ENCODE data around the gene GNLY. TPM values are rescaled to one million over a fixed set of nuclear protein-coding genes. Genes with fewer than 3 reads are reported as not detected.

GNLY gene
- total RNA-seq, 2 experiments from 2014 or later: 2.6 to 3.2 TPM

DNA sequence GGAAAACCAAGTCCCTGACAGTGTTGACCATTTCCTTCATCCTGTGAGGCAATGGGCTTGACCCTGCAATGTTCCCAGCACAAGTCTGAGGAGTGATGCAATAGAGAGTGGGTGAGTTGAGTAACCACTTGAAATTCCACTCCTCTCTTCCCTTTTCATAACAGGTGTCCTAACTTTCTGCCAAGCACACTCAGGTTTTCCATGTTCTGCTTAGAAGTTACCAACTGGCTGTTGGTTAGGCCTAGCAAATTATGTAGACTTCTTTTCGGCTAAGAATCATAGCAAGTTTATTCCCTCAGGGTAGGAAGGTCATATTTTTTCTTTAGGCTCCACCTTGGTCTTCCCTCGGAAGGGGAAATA is 11.5 kb downstream of the GNLY start:
- H3K36me3 Mint-ChIP-seq (ENCODE audit: low read depth): no peaks in the 10 kb centered on the region
- CTCF ChIA-PET: interaction anchor here (0.6 to 9.1 kb wide), 12 partner anchors 10 to 347 kb away, joined by 3 to 68 read pairs (median 5); partner anchors contain the start of gene GNLY
- intact Hi-C loops (cut with micrococcal nuclease): loop anchor here (2.0 to 5.0 kb wide), 2 partner anchors 69 to 313 kb away; no protein-coding TSS in a partner anchor
- H3K9me3 Mint-ChIP-seq: no peaks in the 10 kb centered on the region
- H3K4me1 Mint-ChIP-seq (ENCODE audit: low read depth): peaks cover 18% of the 10 kb centered on the region
- H3K4me3 Mint-ChIP-seq: no peak overlapping the region
- H3K27ac Mint-ChIP-seq: no peak overlapping the region
- H3K27me3 Mint-ChIP-seq (ENCODE audit: low read depth): peaks cover 6% of the 10 kb centered on the region
- DNase-seq: no peak

DNA sequence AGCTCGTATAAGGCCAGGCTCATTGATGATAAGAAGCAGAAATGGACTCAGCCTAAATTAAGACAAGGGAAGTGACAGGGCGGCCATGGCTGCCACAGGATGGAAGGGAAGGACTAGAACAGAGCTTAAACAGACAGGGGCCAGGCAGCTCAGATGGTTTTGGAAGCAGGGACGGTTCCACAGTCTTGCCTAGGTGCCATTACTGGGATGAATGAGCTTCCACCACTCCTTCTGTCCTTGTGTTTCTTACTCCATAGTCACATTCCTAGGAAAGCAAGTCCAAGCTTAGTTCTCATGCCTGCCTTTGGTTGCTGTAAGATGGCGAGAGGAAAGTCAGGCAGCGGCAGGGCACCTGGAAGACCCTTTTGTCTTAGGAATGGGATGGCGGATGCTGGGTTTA is 11.9 kb downstream of the GNLY start:
- Mint-ChIP-seq H3K36me3 (ENCODE audit: low read depth) (no peaks in the 10 kb centered on the region), H3K27me3 (ENCODE audit: low read depth) (peaks cover 6% of the 10 kb centered on the region), H3K4me1 (ENCODE audit: low read depth) (peaks cover 18% of the 10 kb centered on the region), H3K9me3 (no peaks in the 10 kb centered on the region), H3K27ac (no peak overlapping the region), H3K4me3 (no peak overlapping the region)
- intact Hi-C loops (cut with micrococcal nuclease): loop anchor here (2.0 to 5.0 kb wide), 2 partner anchors 69 to 314 kb away; no protein-coding TSS in a partner anchor
- CTCF ChIA-PET: interaction anchor here (0.6 to 9.1 kb wide), 11 partner anchors 12 to 347 kb away, joined by 3 to 68 read pairs (median 6); partner anchors contain the start of gene GNLY
- DNase-seq: no peak

DNA sequence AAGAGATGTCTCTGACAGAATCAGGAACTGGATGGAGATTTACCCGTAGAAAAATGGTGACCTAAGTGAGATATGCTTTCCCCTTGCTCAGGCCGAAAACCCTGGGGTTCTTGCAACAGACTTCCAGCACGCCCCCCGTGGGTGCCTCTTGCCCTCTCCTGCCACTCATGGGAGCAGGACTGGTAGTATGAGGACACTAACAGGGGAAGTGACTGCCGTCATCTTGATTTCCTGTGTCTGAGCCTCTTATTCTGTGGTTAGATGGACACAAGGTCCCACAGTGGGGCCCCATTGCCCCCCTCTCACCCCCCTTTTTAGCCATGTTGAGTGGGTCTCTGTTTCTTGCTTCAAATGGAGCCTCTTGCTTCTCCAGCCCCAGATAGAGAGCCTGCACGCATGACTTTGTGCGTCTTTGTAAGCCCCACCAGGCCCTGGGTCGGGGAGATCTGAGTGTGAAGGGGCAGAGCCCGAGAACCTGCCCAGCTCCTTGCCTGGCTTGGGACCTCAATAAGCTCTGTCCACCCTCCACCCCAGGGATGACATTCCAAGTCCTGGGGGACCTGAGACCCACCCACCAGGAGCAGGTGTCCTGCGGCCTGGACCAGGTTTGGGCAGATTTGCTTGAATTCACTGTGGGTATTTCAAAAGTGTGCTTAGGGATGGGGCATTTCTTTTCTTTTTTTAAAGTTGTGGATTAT is 12.6 kb downstream of the GNLY start:
- CTCF ChIA-PET: interaction anchor here (1.0 to 9.1 kb wide), 18 partner anchors 8 to 286 kb away, joined by 3 to 68 read pairs (median 7); partner anchors contain the start of gene GNLY
- H3K4me1 Mint-ChIP-seq (ENCODE audit: low read depth): peaks cover 16% of the 10 kb centered on the region
- intact Hi-C loops (cut with micrococcal nuclease): loop anchor here (1.0 to 5.0 kb wide), 4 partner anchors 27 to 314 kb away; no protein-coding TSS in a partner anchor
- no peaks in the 10 kb centered on the region for H3K36me3 Mint-ChIP-seq (ENCODE audit: low read depth)
- H3K27ac Mint-ChIP-seq: no peak overlapping the region
- no peaks in the 10 kb centered on the region for H3K9me3 Mint-ChIP-seq
- DNase-seq: no peak
- H3K4me3 Mint-ChIP-seq: no peak overlapping the region
- peaks cover 6% of the 10 kb centered on the region for H3K27me3 Mint-ChIP-seq (ENCODE audit: low read depth)

DNA sequence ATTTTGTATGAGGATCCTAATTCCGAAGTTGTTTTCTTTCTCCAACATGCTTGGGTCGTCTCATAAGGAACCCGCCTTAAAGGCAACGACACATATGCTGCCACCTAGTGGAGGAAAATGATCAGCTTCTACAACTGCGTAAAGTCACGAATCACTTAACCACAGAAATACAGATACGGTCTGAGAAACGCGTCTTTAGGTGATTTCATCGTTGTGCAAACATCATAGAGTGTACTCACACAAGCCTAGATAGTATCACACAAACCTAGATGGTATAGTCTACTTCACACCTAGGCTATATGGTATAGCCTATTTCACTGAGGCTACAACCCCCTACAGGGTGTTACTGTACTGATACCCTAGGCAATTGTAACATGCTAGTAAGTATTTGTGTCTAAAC is 13.1 kb downstream of the GNLY start:
- CTCF ChIA-PET: interaction anchor here (0.8 to 9.1 kb wide), 21 partner anchors 8 to 287 kb away, joined by 3 to 68 read pairs (median 6); partner anchors contain the start of gene GNLY

DNA sequence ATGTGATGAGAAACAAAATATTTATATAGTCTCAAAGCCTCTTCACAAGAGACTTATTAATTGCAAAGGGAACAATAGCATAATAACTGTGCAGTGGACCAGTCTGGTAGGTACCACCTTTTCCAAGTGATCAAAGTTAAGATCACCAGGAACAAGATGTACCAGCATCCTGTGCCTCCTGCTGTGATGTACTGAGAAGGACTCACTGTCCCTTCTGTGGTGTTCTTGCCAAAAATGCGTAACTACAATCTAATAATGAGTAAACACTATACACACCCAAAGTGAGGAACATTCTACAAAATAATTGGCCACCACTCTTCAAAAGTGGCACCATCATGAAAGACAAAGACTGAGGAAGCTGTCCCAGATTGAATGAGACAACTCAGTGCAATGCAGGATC is 14.5 kb downstream of the GNLY start:
- no peaks in the 10 kb centered on the region for H3K9me3 Mint-ChIP-seq
- no peak overlapping the region for H3K4me3 Mint-ChIP-seq
- intact Hi-C loops (cut with micrococcal nuclease): loop anchor here (5.0 kb wide), 1 partner anchor 316 kb away; no protein-coding TSS in a partner anchor
- H3K27ac Mint-ChIP-seq: no peak overlapping the region
- peaks cover 2% of the 10 kb centered on the region for H3K4me1 Mint-ChIP-seq (ENCODE audit: low read depth)
- DNase-seq: no peak
- CTCF ChIA-PET: interaction anchor here (0.6 to 9.1 kb wide), 14 partner anchors 9 to 288 kb away, joined by 3 to 68 read pairs (median 4); no protein-coding TSS in a partner anchor
- no peaks in the 10 kb centered on the region for H3K36me3 Mint-ChIP-seq (ENCODE audit: low read depth)
- H3K27me3 Mint-ChIP-seq (ENCODE audit: low read depth): peaks cover 6% of the 10 kb centered on the region

More for the DNA sequence above, 13.1 kb downstream of the GNLY start:
- Mint-ChIP-seq H3K4me1 (ENCODE audit: low read depth) (peaks cover 12% of the 10 kb centered on the region), H3K27me3 (ENCODE audit: low read depth) (peaks cover 6% of the 10 kb centered on the region), H3K27ac (no peak overlapping the region), H3K36me3 (ENCODE audit: low read depth) (no peaks in the 10 kb centered on the region), H3K4me3 (no peak overlapping the region), H3K9me3 (no peaks in the 10 kb centered on the region)
- intact Hi-C loops (cut with micrococcal nuclease): loop anchor here (1.0 to 5.0 kb wide), 4 partner anchors 28 to 315 kb away; no protein-coding TSS in a partner anchor
- peak; percentile 79 for DNase-seq

DNA sequence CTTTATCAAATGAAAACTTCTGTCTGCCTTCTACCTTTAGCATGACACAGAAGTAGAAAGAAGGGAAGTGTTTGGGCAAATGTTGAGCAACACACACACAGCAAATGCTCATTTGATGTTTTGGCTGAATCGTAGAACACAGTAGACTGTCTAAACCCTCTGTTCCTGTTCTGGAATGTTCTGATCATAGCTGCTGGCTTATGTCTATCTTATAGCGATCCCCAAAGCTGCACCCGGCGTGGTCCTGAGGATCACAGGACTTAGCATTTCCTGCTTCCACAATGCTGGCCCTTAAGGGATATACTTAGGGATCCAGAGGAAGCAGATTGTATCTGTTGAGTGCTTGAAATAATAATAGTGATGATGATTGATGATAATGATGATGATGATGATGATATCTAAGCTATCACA is 15.2 kb downstream of the GNLY start:
- Mint-ChIP-seq H3K27ac (no peak overlapping the region), H3K9me3 (no peaks in the 10 kb centered on the region), H3K27me3 (ENCODE audit: low read depth) (peaks cover 6% of the 10 kb centered on the region), H3K4me1 (ENCODE audit: low read depth) (peaks cover 5% of the 10 kb centered on the region), H3K36me3 (ENCODE audit: low read depth) (no peaks in the 10 kb centered on the region), H3K4me3 (no peak overlapping the region)
- DNase-seq: no peak
- CTCF ChIA-PET: interaction anchor here (0.7 to 9.1 kb wide), 11 partner anchors 11 to 102 kb away, joined by 3 to 68 read pairs (median 3); no protein-coding TSS in a partner anchor
- intact Hi-C loops (cut with micrococcal nuclease): loop anchor here (5.0 kb wide), 1 partner anchor 317 kb away; no protein-coding TSS in a partner anchor

DNA sequence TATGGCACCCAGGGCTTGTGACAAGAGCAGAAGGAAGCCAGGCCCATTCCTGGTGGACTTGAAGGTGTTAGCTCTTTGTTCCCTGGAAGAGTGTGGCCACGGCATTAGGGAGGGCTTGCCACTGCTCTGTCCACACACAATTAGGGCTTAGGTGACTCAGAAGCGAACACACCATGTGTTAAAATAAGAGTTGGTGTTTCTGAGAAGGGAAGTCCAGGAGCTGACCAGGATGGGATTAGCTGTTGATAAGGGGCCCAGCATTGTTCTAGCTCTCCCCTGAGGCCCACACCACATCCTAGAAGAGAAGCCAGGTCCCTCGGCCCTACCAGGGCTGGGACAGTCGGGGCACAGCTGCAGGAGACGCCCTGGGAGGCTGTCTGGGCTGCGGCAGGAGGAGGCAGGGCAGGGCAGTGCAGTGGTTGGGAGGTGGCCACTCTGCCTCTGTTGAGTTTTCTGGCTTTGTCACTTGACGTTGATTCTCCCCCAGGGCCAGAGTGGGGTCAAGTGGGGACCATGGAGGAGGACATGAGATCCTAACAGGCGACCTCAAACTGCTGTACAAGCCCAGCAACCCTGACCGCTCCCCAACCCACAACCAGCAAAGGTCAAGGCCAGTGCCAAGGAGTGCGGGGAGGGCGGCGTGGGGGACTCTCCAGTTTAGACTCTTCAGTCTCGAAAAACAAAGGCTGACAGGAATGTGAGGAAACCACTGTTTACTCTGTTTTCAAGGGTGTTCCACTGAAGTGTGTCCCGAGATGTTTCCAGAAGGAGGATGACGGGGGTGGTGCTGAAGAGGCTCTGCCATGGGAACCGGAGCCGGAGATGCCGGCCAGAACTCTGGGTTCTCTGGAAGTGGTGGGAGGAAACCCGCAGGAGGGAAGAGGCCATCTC is 16.8 kb downstream of the GNLY start:
- H3K9me3 Mint-ChIP-seq: no peaks in the 10 kb centered on the region
- no peak overlapping the region for H3K27ac Mint-ChIP-seq

DNA sequence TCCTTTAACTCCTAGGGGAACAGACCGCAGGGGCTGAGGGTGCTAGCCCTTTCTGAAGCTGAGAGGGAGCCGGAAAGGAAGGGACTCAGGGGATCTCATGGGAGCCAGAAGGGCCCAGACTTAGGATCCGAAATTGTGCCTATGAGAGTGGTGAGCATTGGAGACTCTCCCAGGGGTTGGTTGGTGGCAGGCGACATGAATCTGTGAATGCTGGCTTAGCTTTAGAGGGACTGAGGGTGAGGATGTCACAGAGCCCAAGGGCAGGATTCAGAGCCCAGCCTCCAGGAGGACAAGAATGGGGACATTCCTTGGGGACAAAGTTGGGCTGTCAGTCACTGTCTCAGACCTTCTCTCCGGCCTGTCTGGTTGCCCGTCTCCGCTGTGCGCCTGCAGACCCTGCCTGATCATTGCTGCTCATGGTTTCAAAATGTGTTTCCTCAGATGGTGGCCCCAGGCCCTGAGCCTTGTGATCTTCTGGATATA is 17.5 kb downstream of the GNLY start:
- intact Hi-C loops (cut with micrococcal nuclease): no loop called here
- Mint-ChIP-seq H3K36me3 (ENCODE audit: low read depth) (no peaks in the 10 kb centered on the region), H3K27ac (no peak overlapping the region), H3K27me3 (ENCODE audit: low read depth) (peaks cover 3% of the 10 kb centered on the region), H3K4me3 (no peak overlapping the region), H3K9me3 (no peaks in the 10 kb centered on the region), H3K4me1 (ENCODE audit: low read depth) (peaks cover 6% of the 10 kb centered on the region)
- DNase-seq: no peak
- CTCF ChIA-PET: interaction anchor here (1.4 kb wide), 1 partner anchor 75 kb away, joined by 5 read pairs; no protein-coding TSS in a partner anchor

More for the DNA sequence above, 16.8 kb downstream of the GNLY start:
- H3K27me3 Mint-ChIP-seq (ENCODE audit: low read depth): peaks cover 3% of the 10 kb centered on the region
- intact Hi-C loops (cut with micrococcal nuclease): no loop called here
- CTCF ChIA-PET: interaction anchor here (0.6 to 9.1 kb wide), 3 partner anchors 32 to 90 kb away, joined by 3 to 68 read pairs (median 4); no protein-coding TSS in a partner anchor
- H3K36me3 Mint-ChIP-seq (ENCODE audit: low read depth): no peaks in the 10 kb centered on the region
- peaks cover 6% of the 10 kb centered on the region for H3K4me1 Mint-ChIP-seq (ENCODE audit: low read depth)
- DNase-seq: no peak
- H3K4me3 Mint-ChIP-seq: no peak overlapping the region

DNA sequence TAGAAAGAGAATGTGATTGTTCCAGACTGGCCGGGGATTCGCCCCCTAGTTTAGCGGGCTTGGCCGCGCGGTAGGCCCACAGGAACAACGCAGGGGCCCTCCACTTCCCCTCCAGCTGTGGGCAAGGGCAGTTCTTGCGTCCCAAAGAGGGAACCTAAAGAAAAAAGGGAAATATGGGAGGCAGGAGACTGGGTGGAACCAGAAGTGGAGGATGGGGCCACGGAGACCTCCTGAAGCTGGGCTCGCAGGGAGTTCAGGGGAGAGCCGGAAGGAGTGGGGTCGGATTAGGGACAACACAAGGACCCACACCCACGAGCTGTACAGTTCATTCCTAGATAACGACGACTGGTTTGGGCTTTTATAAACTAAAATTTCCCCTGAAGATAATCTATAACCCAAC is 18.2 kb downstream of the GNLY start:
- Mint-ChIP-seq H3K4me3 (no peak overlapping the region), H3K9me3 (no peaks in the 10 kb centered on the region), H3K27me3 (ENCODE audit: low read depth) (peaks cover 3% of the 10 kb centered on the region), H3K4me1 (ENCODE audit: low read depth) (peaks cover 5% of the 10 kb centered on the region), H3K36me3 (ENCODE audit: low read depth) (no peaks in the 10 kb centered on the region), H3K27ac (no peak overlapping the region)
- intact Hi-C loops (cut with micrococcal nuclease): no loop called here
- DNase-seq: no peak
- CTCF ChIA-PET: interaction anchor here (0.9 to 1.4 kb wide), 2 partner anchors 49 to 75 kb away, joined by 3 to 5 read pairs; no protein-coding TSS in a partner anchor

DNA sequence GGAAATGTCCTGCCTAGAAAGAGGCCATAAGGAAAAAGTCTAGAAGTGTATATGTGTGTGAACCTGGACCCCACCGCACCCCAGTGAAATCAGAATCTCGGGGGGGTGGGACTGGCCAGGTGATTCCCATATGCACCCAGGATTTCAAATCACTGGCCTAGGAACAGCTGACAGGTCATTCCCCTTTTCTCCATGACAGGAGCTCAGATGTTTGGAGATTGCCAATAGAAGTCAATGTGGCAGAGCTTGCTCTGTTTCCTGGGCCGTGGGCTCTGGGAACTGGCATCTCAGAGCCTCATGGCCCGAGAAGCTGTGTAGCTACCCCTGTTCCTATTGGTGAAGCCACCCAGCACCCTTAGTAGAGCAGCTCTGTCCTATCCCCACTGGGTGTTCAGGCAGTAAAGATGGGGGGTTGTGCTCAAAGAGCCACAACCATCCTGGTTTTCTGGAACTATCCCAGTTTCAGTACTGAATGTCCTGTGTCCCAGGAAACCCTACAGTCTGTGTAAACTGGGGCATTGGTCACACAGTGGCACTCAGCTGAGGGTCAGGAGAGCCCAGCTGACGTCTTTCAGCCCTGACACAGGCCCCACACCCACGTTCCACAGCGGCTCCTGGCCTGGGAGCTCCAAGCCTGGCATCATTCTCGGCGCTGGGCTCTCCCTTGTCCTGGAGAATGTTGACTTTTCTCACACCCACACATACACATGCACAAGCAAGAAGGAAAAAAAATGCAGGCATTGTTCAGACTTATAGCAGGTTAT is 18.9 kb downstream of the GNLY start:
- H3K9me3 Mint-ChIP-seq: no peaks in the 10 kb centered on the region

DNA sequence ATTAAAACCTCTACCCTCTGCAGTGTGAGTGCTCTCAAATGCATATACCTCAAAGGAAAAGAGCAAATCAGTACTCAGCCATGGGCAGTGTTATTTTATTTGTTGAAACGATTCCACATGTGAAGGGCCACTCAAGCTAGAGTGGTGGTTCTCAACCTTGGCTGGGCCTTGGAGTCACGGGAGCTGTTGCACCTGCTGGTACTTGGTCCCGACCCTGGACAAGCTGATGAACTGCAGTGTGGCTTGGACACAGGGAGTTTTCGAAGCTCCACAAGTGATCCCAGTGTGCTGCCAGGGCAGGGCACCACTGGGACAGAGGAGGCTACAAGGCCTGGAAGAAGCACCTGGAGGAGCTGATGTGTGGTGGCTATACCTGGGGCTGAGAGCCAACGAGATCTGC is 19.7 kb downstream of the GNLY start:
- Mint-ChIP-seq H3K4me3 (no peak overlapping the region), H3K27me3 (ENCODE audit: low read depth) (no peaks in the 10 kb centered on the region), H3K36me3 (ENCODE audit: low read depth) (no peaks in the 10 kb centered on the region), H3K4me1 (ENCODE audit: low read depth) (peaks cover 5% of the 10 kb centered on the region), H3K9me3 (no peaks in the 10 kb centered on the region), H3K27ac (no peak overlapping the region)
- CTCF ChIA-PET: no interaction called here
- no peak for DNase-seq
- intact Hi-C loops (cut with micrococcal nuclease): no loop called here

More for the DNA sequence above, 18.9 kb downstream of the GNLY start:
- intact Hi-C loops (cut with micrococcal nuclease): no loop called here
- Mint-ChIP-seq H3K27ac (no peak overlapping the region), H3K4me1 (ENCODE audit: low read depth) (peaks cover 5% of the 10 kb centered on the region), H3K36me3 (ENCODE audit: low read depth) (no peaks in the 10 kb centered on the region), H3K27me3 (ENCODE audit: low read depth) (peaks cover 1% of the 10 kb centered on the region), H3K4me3 (no peak overlapping the region)
- CTCF ChIA-PET: interaction anchor here (0.9 to 1.4 kb wide), 2 partner anchors 49 to 76 kb away, joined by 3 to 5 read pairs; no protein-coding TSS in a partner anchor
- no peak for DNase-seq

Measured in activated naive CD4-positive, alpha-beta T cell treated with anti-CD3 and anti-CD28 coated beads for 36 hours (primary cell).